HepG2 (cell line): ENCODE results near the gene CCT5. TPM values are rescaled to one million over a fixed set of nuclear protein-coding genes. Genes with fewer than 3 reads are reported as not detected.
A peak's percentile ranks its signal among the peaks of the same experiment; 100 is the strongest.

Experiments
- ATAC-seq: fragments of 200-7000 bp; cut with Tn5 transposase; 3 replicates; pipeline ENCODE4 v1.9.1; 2020; ENCODE audit warnings: mild to moderate bottlenecking, moderate library complexity
- BruUV-seq: library from RNA; stranded (reverse); fragments of 400-500 nt; replicated peaks from 2 replicates; lab custom pipeline; 2021; lab: Mats Ljungman, UMichigan
- CTCF ChIA-PET: fragments of 300-600 bp; formaldehyde crosslinking; extraction: SDS; loops from one replicate; lab custom pipeline; 2021; ENCODE audit warnings: low total read pairs, inconsistent platforms, low intra/inter-chr PET ratio; lab: Yijun Ruan, JAX
- POLR2A ChIA-PET: fragments of 350-600 bp; sonication (Branson Sonifier 250); formaldehyde crosslinking; loops from one replicate; lab custom pipeline; 2020; ENCODE audit warnings: antibody characterized with exemption, inconsistent platforms; lab: Yijun Ruan, JAX
- DNase-seq: peaks from one replicate; pipeline ENCODE4 v3.0.0-alpha.2; 2015; ENCODE audit warnings: low spot score
- FAIRE-seq: peaks from 3 replicates; lab custom pipeline; 2011; peaks lifted over from hg19 to GRCh38; lab: Jason Lieb, UNC
- H2AFZ ChIP-seq: one replicate; pipeline ENCODE4 v1.6.1; 2011; ENCODE audit warnings: low read length, inconsistent platforms
- H3K27ac ChIP-seq: fragments of 300-600 bp; 3 replicates; pipeline ENCODE4 v1.8.0; 2011; ENCODE audit warnings: mixed run types, mild to moderate bottlenecking, mixed read lengths, low read length, inconsistent platforms; ENCODE audit not compliant: insufficient read depth; ENCODE audit errors: extremely low read length
- H3K27me3 ChIP-seq, 2 experiments: fragments of 200-600 bp in 1 of 2; 2 replicates in 1 of 2; 3 replicates in 1 of 2; pipeline versions ENCODE4 v1.6.0 to v1.8.0; 2011; ENCODE audit warnings: low read length in 2 of 2, mild to moderate bottlenecking in 2 of 2, moderate library complexity in 2 of 2, inconsistent platforms in 1 of 2; ENCODE audit not compliant: insufficient read depth in 2 of 2, control insufficient read depth in 1 of 2
- H3K36me3 ChIP-seq, 2 experiments: fragments of 200-600 bp in 1 of 2; replicated peaks in 1 of 2; 2 replicates in 1 of 2; 3 replicates in 1 of 2; pipeline versions ENCODE4 v1.5.1 to v1.8.0; 2011; ENCODE audit warnings: low read length in 2 of 2, inconsistent platforms in 1 of 2; ENCODE audit not compliant: insufficient read depth in 2 of 2, control insufficient read depth in 1 of 2
- H3K4me1 ChIP-seq: 2 replicates; pipeline ENCODE4 v1.5.1; 2012; ENCODE audit warnings: low read length, inconsistent platforms; ENCODE audit not compliant: insufficient read depth
- H3K4me2 ChIP-seq: 2 replicates; pipeline ENCODE4 v1.6.0; 2011; ENCODE audit warnings: low read depth, low read length, inconsistent platforms
- H3K4me3 ChIP-seq, 3 experiments: fragments of 200-600 bp in 1 of 3; sonication (generic), shearing (Covaris generic) in 1 of 3; replicated peaks in 1 of 3; 2 replicates each; pipeline ENCODE4 v1.5.1; 2011 to 2016; ENCODE audit warnings: low read length in 3 of 3, inconsistent platforms in 2 of 3, low read depth in 2 of 3, mild to moderate bottlenecking in 2 of 3, control low read depth in 1 of 3, mixed read lengths in 1 of 3; ENCODE audit not compliant: insufficient read depth in 1 of 3
- H3K79me2 ChIP-seq: one replicate; pipeline ENCODE4 v1.6.1; 2011; ENCODE audit warnings: low read length, inconsistent platforms; ENCODE audit not compliant: insufficient read depth
- H3K9ac ChIP-seq: 2 replicates; pipeline ENCODE4 v1.6.0; 2011; ENCODE audit warnings: mild to moderate bottlenecking, low read depth, low read length, inconsistent platforms; ENCODE audit not compliant: insufficient read depth
- H3K9me3 ChIP-seq: 2 replicates; pipeline ENCODE4 v1.5.1; 2012; ENCODE audit warnings: mild to moderate bottlenecking, low read length
- H4K20me1 ChIP-seq: 2 replicates; pipeline ENCODE4 v1.6.0; 2011; ENCODE audit warnings: inconsistent platforms, mild to moderate bottlenecking, low read length, moderate library complexity; ENCODE audit not compliant: insufficient read depth
- MTA1 ChIP-seq: sonication (generic); formaldehyde crosslinking; IDR thresholded peaks from 2 replicates; pipeline ENCODE4 v1.4.0; 2020; ENCODE audit warnings: missing genetic modification reagents, mild to moderate bottlenecking, borderline replicate concordance
- ZKSCAN1 ChIP-seq: fragments of 150-350 bp; IDR thresholded peaks from 2 replicates; pipeline ENCODE4 v1.6.1; 2014; ENCODE audit warnings: low read length
- ZNF121 ChIP-seq: sonication (generic); formaldehyde crosslinking; IDR thresholded peaks from 2 replicates; pipeline ENCODE4 v1.5.0; 2020; ENCODE audit warnings: mild to moderate bottlenecking, missing genetic modification reagents
- ZNF263 ChIP-seq: sonication (generic); formaldehyde crosslinking; IDR thresholded peaks from 2 replicates; pipeline ENCODE4 v1.4.0; 2020; ENCODE audit warnings: missing genetic modification reagents
- ZNF770 ChIP-seq: sonication (generic); formaldehyde crosslinking; IDR thresholded peaks from 2 replicates; pipeline ENCODE4 v1.5.0; 2020; ENCODE audit warnings: mild to moderate bottlenecking, missing genetic modification reagents
- whole genome bisulfite sequencing: methylation state at CpG from one replicate; pipeline ENCODE4 v1.1.6; 2017; ENCODE audit warnings: low lambda C conversion rate; 5-methylcytosine and 5-hydroxymethylcytosine counted together
- in situ Hi-C: cut with HindIII; loops from 2 replicates; pipeline ENCODE4 v1.10.0; 2017; ENCODE audit warnings: low pct_unique_long_range_greater_than_20kb; ENCODE audit not compliant: extremely low pct_ligation_motif_present
- intact Hi-C: fragments of 100-400 bp; cut with micrococcal nuclease; formaldehyde crosslinking; loops from one replicate; pipeline ENCODE4 v1.10.0; 2022; ENCODE audit not compliant: unreplicated experiment
- polyA plus RNA-seq, 8 experiments: library from polyadenylated mRNA; depleted of rRNA in 3 of 8; stranded (reverse) in 7 of 8; unstranded in 1 of 8; fragments of >200 nt; fragmentation: Illumina TruSeq in 4 of 8; extraction: Trizol in 4 of 8; gene quantifications; 2 replicates each; pipeline versions ENCODE4 v1.2.1 to v1.2.3, GENCODE V29; 2011 to 2016; ENCODE audit warnings: low read depth in 4 of 8, missing spikeins in 1 of 8, mixed read lengths in 1 of 8; ENCODE audit not compliant: insufficient read depth in 1 of 8
- total RNA-seq, 5 experiments: library from RNA; depleted of rRNA; stranded (reverse); fragments of >200 nt; fragmentation: Illumina TruSeq; extraction: Trizol; gene quantifications; 2 replicates each; pipeline ENCODE4 v1.2.3, GENCODE V29; 2016; ENCODE audit warnings: low read depth in 1 of 5

The CCT5 gene
- total and polyA plus RNA-seq, 2 of the 13 experiments (the other 11 are each of a cell fraction or from before 2014, with no cell fraction given): 319 to 708 TPM

DNA sequence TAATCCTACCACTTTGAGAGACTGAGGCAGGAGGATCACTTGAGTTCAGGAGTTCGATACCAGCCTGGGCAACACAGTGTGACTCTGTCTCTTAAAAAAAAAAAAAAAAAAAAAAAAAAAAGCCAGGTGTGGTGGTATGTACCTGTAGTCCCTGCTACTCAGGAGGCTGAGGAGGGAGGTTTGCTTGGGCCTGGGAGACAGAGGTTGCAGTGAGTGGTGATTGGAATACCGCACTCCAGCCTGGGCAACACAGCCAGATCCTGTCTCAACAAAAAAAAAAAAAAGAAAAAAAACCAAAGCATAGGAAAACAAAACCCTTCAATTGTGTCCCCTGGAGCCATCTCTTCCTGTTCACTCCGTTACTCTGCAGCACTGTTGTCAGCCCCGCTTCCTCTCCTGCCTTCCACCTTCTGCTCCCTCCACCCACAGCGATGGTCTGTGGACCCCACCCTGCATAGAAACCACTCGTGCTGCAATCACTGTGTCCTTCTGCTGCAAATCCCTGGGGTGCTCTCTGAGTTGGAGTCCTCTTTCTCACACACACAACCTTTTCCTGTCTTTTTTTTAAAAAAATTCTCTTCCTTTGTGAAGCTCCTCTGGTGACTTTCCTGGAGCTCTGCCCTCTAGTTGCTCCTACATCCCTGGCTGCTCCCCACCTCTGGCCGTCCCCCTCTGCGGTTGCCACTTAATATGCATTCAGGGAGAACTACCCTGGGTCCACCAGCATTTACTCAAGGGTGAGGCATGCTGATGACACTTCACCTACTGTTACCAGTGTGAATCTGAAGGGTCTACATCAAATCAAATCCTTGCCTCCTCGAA lies 22.2 kb downstream of the CCT5 start:
- WGBS: 54% methylated on average over 9 of the region's 9 CpGs
- in situ Hi-C loops (no loop called here), intact Hi-C loops (no loop called here)
- Histone ChIP-seq H3K4me1 (peaks cover 23% of the 10 kb centered on the region), H2AFZ (peak overlapping the region; percentile 76), H3K79me2 (no peaks in the 10 kb centered on the region), H3K9ac (0 out of 2 replicates have a peak overlapping the region, but pooled peaks have one; percentile 29), H3K27ac (no peak overlapping the region), H3K36me3 (no peaks in the 10 kb centered on the region), H3K4me3 (no peak overlapping the region), H3K27me3 (no peaks in the 10 kb centered on the region), H3K9me3 (no peaks in the 10 kb centered on the region), H3K4me2 (peak overlapping the region; percentile 66), H4K20me1 (no peaks in the 10 kb centered on the region)
- FAIRE-seq (peak; percentile 37), DNase-seq (no peak), ATAC-seq (peak; percentile 56)
- POLR2A ChIA-PET: no interaction called here
- TF ChIP-seq ZKSCAN1: no peak
- 0 out of 2 replicates have a peak, but pooled peaks have one; percentile 13 for TF ChIP-seq ZNF770 (CRISPR knock-in tag)
- TF ChIP-seq MTA1 (CRISPR knock-in tag): no peak
- peak; percentile 64 for TF ChIP-seq ZNF121 (CRISPR knock-in tag)
- 0 out of 2 replicates have a peak, but pooled peaks have one; percentile 33 for TF ChIP-seq ZNF263 (CRISPR knock-in tag)
- BruUV-seq: no TSS peak
- CTCF ChIA-PET: no interaction called here
